HEK293 (cell line): ENCODE data around the gene ITPRIPL2.
A peak's percentile ranks its signal among the peaks of the same experiment; 100 is the strongest.

Experiments
- KLF9 ChIP-seq: fragments of 450-650 bp; formaldehyde crosslinking; IDR thresholded peaks from 2 replicates; pipeline ENCODE4 v1.5.1; 2016; ENCODE audit warnings: missing biosample characterization, missing genetic modification characterization, low read depth
- PATZ1 ChIP-seq: fragments of 450-650 bp; formaldehyde crosslinking; IDR thresholded peaks from 2 replicates; pipeline ENCODE4 v1.5.1; 2016; ENCODE audit warnings: missing biosample characterization, missing genetic modification characterization
- WT1 ChIP-seq: fragments of 450-650 bp; formaldehyde crosslinking; IDR thresholded peaks from 2 replicates; pipeline ENCODE4 v1.5.1; 2016; ENCODE audit warnings: missing biosample characterization, missing genetic modification characterization
- YY1 ChIP-seq: fragments of 450-650 bp; formaldehyde crosslinking; IDR thresholded peaks from 2 replicates; pipeline ENCODE4 v1.5.1; 2018; ENCODE audit warnings: missing biosample characterization, missing genetic modification characterization
- YY2 ChIP-seq: fragments of 450-650 bp; formaldehyde crosslinking; IDR thresholded peaks from 2 replicates; pipeline ENCODE4 v1.5.1; 2016; ENCODE audit warnings: missing biosample characterization, missing genetic modification characterization
- ZBTB17 ChIP-seq: fragments of 450-650 bp; formaldehyde crosslinking; IDR thresholded peaks from 2 replicates; pipeline ENCODE4 v1.5.1; 2016; ENCODE audit warnings: missing biosample characterization, missing genetic modification characterization
- ZBTB6 ChIP-seq: fragments of 450-650 bp; formaldehyde crosslinking; IDR thresholded peaks from 2 replicates; pipeline ENCODE4 v1.5.1; 2017; ENCODE audit warnings: missing biosample characterization, missing genetic modification characterization
- ZFP41 ChIP-seq: fragments of 450-650 bp; formaldehyde crosslinking; IDR thresholded peaks from 2 replicates; pipeline ENCODE4 v1.5.1; 2016; ENCODE audit warnings: missing biosample characterization, missing genetic modification characterization, borderline replicate concordance
- ZNF132 ChIP-seq: fragments of 450-650 bp; formaldehyde crosslinking; IDR thresholded peaks from 2 replicates; pipeline ENCODE4 v1.5.1; 2017; ENCODE audit warnings: missing biosample characterization, missing genetic modification characterization, borderline replicate concordance
- ZNF138 ChIP-seq: fragments of 450-650 bp; formaldehyde crosslinking; IDR thresholded peaks from 2 replicates; pipeline ENCODE4 v1.5.1; 2016; ENCODE audit warnings: missing biosample characterization, missing genetic modification characterization, borderline replicate concordance
- ZNF16 ChIP-seq: fragments of 450-650 bp; formaldehyde crosslinking; IDR thresholded peaks from 2 replicates; pipeline ENCODE4 v1.5.1; 2016; ENCODE audit warnings: low read depth, missing biosample characterization, missing genetic modification characterization
- ZNF211 ChIP-seq: fragments of 450-650 bp; formaldehyde crosslinking; IDR thresholded peaks from 2 replicates; pipeline ENCODE4 v1.5.1; 2016; ENCODE audit warnings: low read depth, missing biosample characterization, missing genetic modification characterization
- ZNF335 ChIP-seq: fragments of 450-650 bp; formaldehyde crosslinking; conservative IDR thresholded peaks from 2 replicates; pipeline ENCODE4 v1.5.1; 2016; ENCODE audit warnings: missing biosample characterization, missing genetic modification characterization
- ZNF350 ChIP-seq: fragments of 450-650 bp; formaldehyde crosslinking; IDR thresholded peaks from 2 replicates; pipeline ENCODE4 v1.5.0; 2017; ENCODE audit warnings: missing biosample characterization, mild to moderate bottlenecking, missing genetic modification characterization
- ZNF354C ChIP-seq: fragments of 450-650 bp; formaldehyde crosslinking; IDR thresholded peaks from 2 replicates; pipeline ENCODE4 v1.5.1; 2016; ENCODE audit warnings: missing biosample characterization, missing genetic modification characterization, low read depth, borderline replicate concordance
- ZNF398 ChIP-seq: fragments of 450-650 bp; formaldehyde crosslinking; IDR thresholded peaks from 2 replicates; pipeline ENCODE4 v1.5.1; 2017; ENCODE audit warnings: missing biosample characterization, missing genetic modification characterization
- ZNF449 ChIP-seq: fragments of 450-650 bp; formaldehyde crosslinking; IDR thresholded peaks from 2 replicates; pipeline ENCODE4 v1.5.1; 2017; ENCODE audit warnings: missing biosample characterization, mild to moderate bottlenecking, missing genetic modification characterization, moderate library complexity
- ZNF473 ChIP-seq: fragments of 450-650 bp; formaldehyde crosslinking; IDR thresholded peaks from 2 replicates; pipeline ENCODE4 v1.5.1; 2017; ENCODE audit warnings: missing biosample characterization, missing genetic modification characterization
- ZNF544 ChIP-seq: fragments of 450-650 bp; formaldehyde crosslinking; IDR thresholded peaks from 2 replicates; pipeline ENCODE4 v1.5.0; 2017; ENCODE audit warnings: missing biosample characterization, missing genetic modification characterization
- ZNF549 ChIP-seq: fragments of 450-650 bp; IDR thresholded peaks from 2 replicates; pipeline ENCODE4 v1.5.1; 2018; ENCODE audit warnings: missing biosample characterization, missing genetic modification characterization, mild to moderate bottlenecking, inconsistent platforms, moderate library complexity
- ZNF555 ChIP-seq: fragments of 450-650 bp; formaldehyde crosslinking; conservative IDR thresholded peaks from 2 replicates; pipeline ENCODE4 v1.5.1; 2017; ENCODE audit warnings: missing biosample characterization, mild to moderate bottlenecking, missing genetic modification characterization, inconsistent platforms
- ZNF560 ChIP-seq: fragments of 450-650 bp; formaldehyde crosslinking; IDR thresholded peaks from 2 replicates; pipeline ENCODE4 v1.5.1; 2017; ENCODE audit warnings: missing biosample characterization, missing genetic modification characterization, borderline replicate concordance
- ZNF571 ChIP-seq: fragments of 450-650 bp; formaldehyde crosslinking; IDR thresholded peaks from 2 replicates; pipeline ENCODE4 v1.5.0; 2017; ENCODE audit warnings: missing biosample characterization, missing genetic modification characterization
- ZNF580 ChIP-seq: fragments of 450-650 bp; formaldehyde crosslinking; IDR thresholded peaks from 2 replicates; pipeline ENCODE4 v1.5.1; 2016; ENCODE audit warnings: missing biosample characterization, missing genetic modification characterization
- ZNF600 ChIP-seq: fragments of 450-650 bp; formaldehyde crosslinking; IDR thresholded peaks from 2 replicates; pipeline ENCODE4 v1.5.1; 2016; ENCODE audit warnings: missing biosample characterization, missing genetic modification characterization
- ZNF610 ChIP-seq: fragments of 450-650 bp; formaldehyde crosslinking; IDR thresholded peaks from 2 replicates; pipeline ENCODE4 v1.5.1; 2016; ENCODE audit warnings: missing biosample characterization, missing genetic modification characterization, borderline replicate concordance
- ZNF623 ChIP-seq: fragments of 450-650 bp; formaldehyde crosslinking; IDR thresholded peaks from 2 replicates; pipeline ENCODE4 v1.5.1; 2016; ENCODE audit warnings: missing biosample characterization, missing genetic modification characterization
- ZNF843 ChIP-seq: fragments of 450-650 bp; formaldehyde crosslinking; IDR thresholded peaks from 2 replicates; pipeline ENCODE4 v1.5.1; 2016; ENCODE audit warnings: missing biosample characterization, missing genetic modification characterization
- TF ChIP-seq, protein P1 (sequence below): fragments of 450-650 bp; formaldehyde crosslinking; IDR thresholded peaks from 2 replicates; pipeline ENCODE4 v1.5.1; 2016; ENCODE audit warnings: missing biosample characterization, missing genetic modification characterization
- TF ChIP-seq, protein P2 (sequence below): fragments of 450-650 bp; formaldehyde crosslinking; IDR thresholded peaks from 2 replicates; pipeline ENCODE4 v1.5.1; 2016; ENCODE audit warnings: missing biosample characterization, missing genetic modification characterization

The ITPRIPL2 gene

DNA sequence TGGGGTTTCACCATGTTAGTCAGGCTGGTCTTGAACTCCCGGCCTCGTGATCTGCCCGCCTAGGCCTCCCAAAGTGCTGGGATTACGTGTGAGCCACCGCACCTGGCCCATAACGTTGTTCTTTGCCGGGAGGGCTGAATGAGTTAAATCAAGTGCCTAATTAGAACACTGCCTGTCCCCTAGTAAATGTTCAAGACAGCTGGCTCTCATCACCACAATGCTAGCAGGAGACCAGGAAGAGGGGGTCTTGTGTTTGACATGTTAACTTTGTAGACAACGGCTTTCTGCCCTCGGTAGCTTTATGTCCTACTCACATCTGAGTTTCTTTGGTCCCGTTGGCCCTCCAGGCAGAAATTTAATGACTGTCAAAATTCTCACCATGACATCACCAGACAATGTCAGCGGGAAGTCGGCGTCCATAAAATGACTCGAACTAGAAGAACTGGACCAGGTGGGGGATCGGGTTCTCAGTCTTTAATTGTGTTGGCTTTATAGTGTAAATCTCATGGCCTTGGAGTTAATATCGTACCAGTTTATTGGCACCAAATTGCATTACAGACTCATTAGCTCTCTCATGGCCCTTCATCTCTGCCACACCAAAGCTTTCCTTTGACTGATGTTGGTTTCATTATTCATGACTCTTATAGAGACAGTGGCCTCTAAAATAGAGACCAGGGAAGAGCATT, 11.4 kb upstream of the ITPRIPL2 start (continued):
- TF ChIP-seq ZNF600 (tag by site-specific recombination) (peak; percentile 88), ZNF335 (tag by site-specific recombination) (peak; percentile 78), ZNF560 (tag by site-specific recombination) (no peak), ZNF132 (tag by site-specific recombination) (no peak), YY2 (tag by site-specific recombination) (no peak), ZNF211 (tag by site-specific recombination) (no peak), ZBTB17 (peak; percentile 86), ZNF610 (tag by site-specific recombination) (0 out of 2 replicates have a peak, but pooled peaks have one; percentile 21), ZNF544 (tag by site-specific recombination) (no peak), ZBTB6 (tag by site-specific recombination) (no peak), YY1 (tag by site-specific recombination) (no peak), ZNF138 (tag by site-specific recombination) (no peak), ZNF555 (tag by site-specific recombination) (no peak), ZNF350 (tag by site-specific recombination) (no peak), ZNF16 (0 out of 2 replicates have a peak, but pooled peaks have one; percentile 57), ZNF580 (peak; percentile 49), ZNF843 (tag by site-specific recombination) (peak; percentile 95), ZNF354C (tag by site-specific recombination) (no peak), PATZ1 (tag by site-specific recombination) (peak; percentile 86), ZNF398 (peak; percentile 72), ZNF449 (tag by site-specific recombination) (peak; percentile 24; the same call in 1 of the 2 replicates), ZNF571 (tag by site-specific recombination) (no peak), KLF9 (tag by site-specific recombination) (no peak), ZNF623 (tag by site-specific recombination) (no peak), WT1 (tag by site-specific recombination) (peak; percentile 86), ZNF473 (tag by site-specific recombination) (no peak), ZFP41 (tag by site-specific recombination) (no peak), ZNF549 (tag by site-specific recombination) (no peak)
- TF ChIP-seq, protein P1, sequence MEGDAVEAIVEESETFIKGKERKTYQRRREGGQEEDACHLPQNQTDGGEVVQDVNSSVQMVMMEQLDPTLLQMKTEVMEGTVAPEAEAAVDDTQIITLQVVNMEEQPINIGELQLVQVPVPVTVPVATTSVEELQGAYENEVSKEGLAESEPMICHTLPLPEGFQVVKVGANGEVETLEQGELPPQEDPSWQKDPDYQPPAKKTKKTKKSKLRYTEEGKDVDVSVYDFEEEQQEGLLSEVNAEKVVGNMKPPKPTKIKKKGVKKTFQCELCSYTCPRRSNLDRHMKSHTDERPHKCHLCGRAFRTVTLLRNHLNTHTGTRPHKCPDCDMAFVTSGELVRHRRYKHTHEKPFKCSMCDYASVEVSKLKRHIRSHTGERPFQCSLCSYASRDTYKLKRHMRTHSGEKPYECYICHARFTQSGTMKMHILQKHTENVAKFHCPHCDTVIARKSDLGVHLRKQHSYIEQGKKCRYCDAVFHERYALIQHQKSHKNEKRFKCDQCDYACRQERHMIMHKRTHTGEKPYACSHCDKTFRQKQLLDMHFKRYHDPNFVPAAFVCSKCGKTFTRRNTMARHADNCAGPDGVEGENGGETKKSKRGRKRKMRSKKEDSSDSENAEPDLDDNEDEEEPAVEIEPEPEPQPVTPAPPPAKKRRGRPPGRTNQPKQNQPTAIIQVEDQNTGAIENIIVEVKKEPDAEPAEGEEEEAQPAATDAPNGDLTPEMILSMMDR = no peak
- TF ChIP-seq, protein P2, sequence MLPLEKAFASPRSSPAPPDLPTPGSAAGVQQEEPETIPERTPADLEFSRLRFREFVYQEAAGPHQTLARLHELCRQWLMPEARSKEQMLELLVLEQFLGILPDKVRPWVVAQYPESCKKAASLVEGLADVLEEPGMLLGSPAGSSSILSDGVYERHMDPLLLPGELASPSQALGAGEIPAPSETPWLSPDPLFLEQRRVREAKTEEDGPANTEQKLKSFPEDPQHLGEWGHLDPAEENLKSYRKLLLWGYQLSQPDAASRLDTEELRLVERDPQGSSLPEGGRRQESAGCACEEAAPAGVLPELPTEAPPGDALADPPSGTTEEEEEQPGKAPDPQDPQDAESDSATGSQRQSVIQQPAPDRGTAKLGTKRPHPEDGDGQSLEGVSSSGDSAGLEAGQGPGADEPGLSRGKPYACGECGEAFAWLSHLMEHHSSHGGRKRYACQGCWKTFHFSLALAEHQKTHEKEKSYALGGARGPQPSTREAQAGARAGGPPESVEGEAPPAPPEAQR (tag by site-specific recombination) = no peak
